ENCODE measurements around the gene IGF2.

The IGF2 gene

DNA sequence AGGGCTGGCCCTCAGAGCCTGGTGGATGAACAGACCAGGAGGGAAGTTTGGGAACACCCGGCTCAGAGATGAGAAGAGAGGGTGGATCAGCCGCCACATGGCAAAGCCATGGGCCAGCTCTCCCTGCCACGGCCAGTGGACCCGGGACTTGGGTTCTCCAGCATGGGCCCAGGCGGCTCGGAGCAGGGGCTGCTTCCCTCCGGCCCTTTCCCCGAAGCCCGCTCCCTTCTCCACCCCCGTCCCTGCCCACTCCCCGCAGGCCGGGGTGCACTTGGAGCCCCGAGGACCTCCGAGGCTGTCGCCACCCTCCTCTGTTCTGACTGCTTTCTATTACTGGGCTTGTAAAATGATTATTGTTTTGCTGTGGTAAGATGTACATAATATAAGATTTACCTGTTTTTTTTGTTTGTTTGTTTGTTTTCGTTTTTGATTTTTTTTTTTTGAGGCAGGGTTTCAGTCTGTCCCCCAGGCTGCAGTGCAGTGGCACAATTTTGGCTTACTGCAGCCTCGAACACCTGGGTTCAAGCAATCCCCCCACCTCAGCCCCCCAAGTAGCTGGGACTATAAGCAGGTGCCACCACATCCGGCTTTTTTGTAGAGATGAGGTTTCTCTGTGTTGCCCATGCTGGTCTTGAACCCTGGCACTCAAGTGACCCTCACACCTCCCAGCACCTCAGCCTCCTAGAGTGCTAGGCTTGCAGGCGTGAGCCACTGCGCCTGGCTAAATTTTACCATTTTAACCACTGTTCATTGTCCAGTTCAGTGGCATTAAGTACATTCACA, 43.7 kb upstream of the IGF2 start:
- no peaks in the 10 kb centered on the region for H3K36me3 ChIP-seq (replicated peaks)
- no peak overlapping the region for H3K4me3 ChIP-seq (ENCODE audit: low read depth, low read length)
- TF ChIP-seq, protein P1, sequence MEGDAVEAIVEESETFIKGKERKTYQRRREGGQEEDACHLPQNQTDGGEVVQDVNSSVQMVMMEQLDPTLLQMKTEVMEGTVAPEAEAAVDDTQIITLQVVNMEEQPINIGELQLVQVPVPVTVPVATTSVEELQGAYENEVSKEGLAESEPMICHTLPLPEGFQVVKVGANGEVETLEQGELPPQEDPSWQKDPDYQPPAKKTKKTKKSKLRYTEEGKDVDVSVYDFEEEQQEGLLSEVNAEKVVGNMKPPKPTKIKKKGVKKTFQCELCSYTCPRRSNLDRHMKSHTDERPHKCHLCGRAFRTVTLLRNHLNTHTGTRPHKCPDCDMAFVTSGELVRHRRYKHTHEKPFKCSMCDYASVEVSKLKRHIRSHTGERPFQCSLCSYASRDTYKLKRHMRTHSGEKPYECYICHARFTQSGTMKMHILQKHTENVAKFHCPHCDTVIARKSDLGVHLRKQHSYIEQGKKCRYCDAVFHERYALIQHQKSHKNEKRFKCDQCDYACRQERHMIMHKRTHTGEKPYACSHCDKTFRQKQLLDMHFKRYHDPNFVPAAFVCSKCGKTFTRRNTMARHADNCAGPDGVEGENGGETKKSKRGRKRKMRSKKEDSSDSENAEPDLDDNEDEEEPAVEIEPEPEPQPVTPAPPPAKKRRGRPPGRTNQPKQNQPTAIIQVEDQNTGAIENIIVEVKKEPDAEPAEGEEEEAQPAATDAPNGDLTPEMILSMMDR (IDR thresholded peaks at IDR 0.05; ENCODE audit: low read depth, low read length, missing control alignments): no peak
- no peak overlapping the region for H3K27ac ChIP-seq
- in situ Hi-C loops (cut with HindIII; ENCODE audit: low pct_ligation_motif_present, low sequenced_read_pairs): no loop called here
- no peak for DNase-seq
- H3K27me3 ChIP-seq (replicated peaks): no peaks in the 10 kb centered on the region

DNA sequence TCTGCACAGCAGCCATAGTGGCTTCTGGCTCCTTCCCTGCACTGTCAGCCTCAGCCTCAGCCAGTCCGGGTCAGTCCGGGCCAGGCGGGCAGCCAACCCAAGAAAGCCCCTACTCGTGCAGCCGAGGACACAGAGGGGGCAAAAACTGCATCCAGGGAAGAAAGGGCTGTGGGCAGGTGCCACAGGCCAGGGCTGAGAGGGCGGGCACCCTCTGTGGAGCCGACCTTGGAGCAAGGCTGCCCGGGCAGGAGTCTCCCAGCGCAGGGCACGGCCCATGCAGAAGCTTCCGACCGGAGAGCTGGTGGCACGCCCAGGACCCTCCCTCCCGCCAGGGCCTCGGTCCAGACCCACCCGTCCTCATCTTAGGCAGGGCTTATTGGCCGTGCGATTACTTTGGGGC, 42.9 kb upstream of the IGF2 start:
- TF ChIP-seq, protein P1 (IDR thresholded peaks at IDR 0.05; ENCODE audit: low read depth, low read length, missing control alignments): no peak
- Histone ChIP-seq H3K27me3 (replicated peaks) (no peaks in the 10 kb centered on the region), H3K4me3 (ENCODE audit: low read depth, low read length) (no peak overlapping the region), H3K27ac (no peak overlapping the region), H3K36me3 (replicated peaks) (no peaks in the 10 kb centered on the region)
- in situ Hi-C loops (cut with HindIII; ENCODE audit: low pct_ligation_motif_present, low sequenced_read_pairs): no loop called here
- no peak for DNase-seq

DNA sequence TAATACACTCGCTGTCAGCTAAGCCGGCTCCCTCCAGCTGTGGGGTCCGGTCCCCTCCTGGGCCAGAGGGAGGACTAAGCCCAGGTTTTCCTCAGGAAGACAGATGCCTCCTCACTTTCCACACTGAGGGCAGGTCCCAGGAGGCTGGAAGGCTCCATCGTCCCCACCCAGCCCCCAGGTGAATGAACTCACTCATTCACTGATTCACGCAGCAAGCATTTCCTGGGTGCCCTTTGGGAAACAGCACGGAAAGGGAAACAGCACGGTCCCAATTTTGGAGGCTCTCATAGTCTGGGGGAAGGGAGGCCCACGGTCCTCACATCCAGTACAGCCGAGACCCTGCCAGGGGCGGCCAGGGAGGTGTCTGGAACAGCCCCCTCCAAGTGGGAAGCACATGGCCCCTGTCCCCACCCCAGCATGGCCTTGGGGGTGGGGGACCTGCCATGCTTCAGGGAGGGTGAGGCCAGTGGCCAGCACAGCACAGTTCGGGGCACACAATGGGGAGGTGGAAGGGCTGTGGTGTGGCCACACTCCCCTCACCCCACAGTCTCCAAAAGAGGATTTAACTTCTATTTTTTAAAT, 41.7 kb upstream of the IGF2 start:
- in situ Hi-C loops (cut with HindIII; ENCODE audit: low pct_ligation_motif_present, low sequenced_read_pairs): no loop called here
- no peaks in the 10 kb centered on the region for H3K27me3 ChIP-seq (replicated peaks)
- no peak overlapping the region for H3K27ac ChIP-seq

DNA sequence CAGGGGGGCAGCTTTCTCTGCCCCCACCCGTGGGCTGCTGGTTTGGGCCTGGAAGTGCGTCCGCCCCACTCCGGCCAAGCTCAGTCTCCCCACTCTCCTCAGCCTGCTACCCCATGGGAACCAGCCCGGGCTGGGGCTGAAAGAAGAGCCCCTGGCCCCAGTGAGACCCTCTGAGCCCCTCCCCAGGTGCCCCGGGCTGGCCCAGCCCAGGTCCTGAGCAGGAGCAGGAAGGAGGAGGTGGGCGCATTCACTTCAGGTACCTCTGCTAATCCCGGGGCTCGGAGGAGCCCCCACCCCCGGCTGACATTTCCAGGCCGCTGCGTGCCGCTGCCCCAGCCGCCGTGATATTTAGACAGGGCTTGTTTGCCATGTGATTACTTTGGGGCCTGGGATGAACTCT, 41.2 kb upstream of the IGF2 start:
- Histone ChIP-seq H3K36me3 (replicated peaks) (no peaks in the 10 kb centered on the region), H3K27me3 (replicated peaks) (no peaks in the 10 kb centered on the region), H3K4me3 (ENCODE audit: low read depth, low read length) (no peak overlapping the region), H3K27ac (no peak overlapping the region)
- no peak for DNase-seq
- TF ChIP-seq, protein P1 (IDR thresholded peaks at IDR 0.05; ENCODE audit: low read depth, low read length, missing control alignments): no peak
- in situ Hi-C loops (cut with HindIII; ENCODE audit: low pct_ligation_motif_present, low sequenced_read_pairs): no loop called here

More for the DNA sequence above, 41.7 kb upstream of the IGF2 start:
- no peak for DNase-seq
- no peaks in the 10 kb centered on the region for H3K36me3 ChIP-seq (replicated peaks)
- TF ChIP-seq, protein P1 (IDR thresholded peaks at IDR 0.05; ENCODE audit: low read depth, low read length, missing control alignments): no peak
- H3K4me3 ChIP-seq (ENCODE audit: low read depth, low read length): no peak overlapping the region

DNA sequence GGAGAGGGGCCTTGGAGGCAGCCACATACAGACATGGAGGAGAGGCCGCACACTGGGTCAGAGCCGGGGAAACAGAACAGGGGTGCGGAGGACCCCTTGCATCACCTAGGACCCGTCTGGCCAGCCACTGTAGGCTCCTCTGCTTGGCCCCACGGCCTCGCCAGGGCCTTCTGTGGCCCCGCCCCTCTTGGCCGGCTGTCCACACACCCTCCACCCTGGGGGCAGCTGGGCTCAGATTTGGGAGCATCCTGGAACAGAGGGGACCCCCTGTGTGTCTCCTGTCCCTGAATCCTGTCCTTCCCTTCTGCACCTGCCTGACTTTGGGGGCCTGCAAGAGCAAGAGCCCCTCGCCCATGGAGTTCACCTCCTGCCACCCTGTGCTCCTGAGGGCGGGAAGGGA, 40.3 kb upstream of the IGF2 start:
- in situ Hi-C loops (cut with HindIII; ENCODE audit: low pct_ligation_motif_present, low sequenced_read_pairs): no loop called here
- TF ChIP-seq, protein P1 (IDR thresholded peaks at IDR 0.05; ENCODE audit: low read depth, low read length, missing control alignments): no peak
- no peak overlapping the region for H3K4me3 ChIP-seq (ENCODE audit: low read depth, low read length)
- DNase-seq: no peak
- H3K27me3 ChIP-seq (replicated peaks): no peaks in the 10 kb centered on the region
- no peaks in the 10 kb centered on the region for H3K36me3 ChIP-seq (replicated peaks)
- H3K27ac ChIP-seq: no peak overlapping the region
